ENCODE data around the gene EXOC4.

Gene EXOC4

DNA sequence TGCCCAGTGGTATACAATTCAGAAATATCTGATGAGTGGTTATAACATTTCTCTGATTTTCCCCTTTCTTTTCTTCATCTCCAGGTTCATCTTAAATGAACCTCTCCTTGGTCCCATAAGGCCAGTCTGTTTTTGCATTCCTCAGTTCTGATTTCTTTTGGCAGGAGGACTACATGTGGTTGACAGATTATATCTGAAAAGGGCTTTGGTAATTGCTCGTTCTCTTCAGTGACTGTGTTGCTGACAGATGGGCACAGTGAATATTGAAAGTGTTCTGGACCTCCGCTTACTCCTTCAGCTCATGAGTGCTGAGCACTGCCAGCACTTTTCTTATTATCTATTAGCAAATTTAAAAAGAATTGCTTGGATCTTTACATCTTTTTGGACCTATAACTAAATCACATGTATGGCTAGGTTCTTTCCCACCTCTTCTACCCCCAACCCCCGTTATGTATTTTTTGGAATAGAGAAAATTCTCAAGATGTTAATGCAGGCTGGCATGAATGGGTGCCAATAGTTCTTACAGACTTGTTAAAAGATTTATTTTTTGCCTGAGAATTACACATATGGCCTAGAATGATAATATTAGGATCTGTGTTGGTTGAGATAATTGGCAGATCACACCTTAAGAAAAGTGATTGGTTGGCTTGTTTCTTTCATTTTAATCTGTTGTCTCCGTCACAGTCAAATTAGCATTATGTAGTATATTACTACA is 323.0 kb downstream of the EXOC4 start:
- DNase-seq (ENCODE audit: low read depth): peak; percentile 42

DNA sequence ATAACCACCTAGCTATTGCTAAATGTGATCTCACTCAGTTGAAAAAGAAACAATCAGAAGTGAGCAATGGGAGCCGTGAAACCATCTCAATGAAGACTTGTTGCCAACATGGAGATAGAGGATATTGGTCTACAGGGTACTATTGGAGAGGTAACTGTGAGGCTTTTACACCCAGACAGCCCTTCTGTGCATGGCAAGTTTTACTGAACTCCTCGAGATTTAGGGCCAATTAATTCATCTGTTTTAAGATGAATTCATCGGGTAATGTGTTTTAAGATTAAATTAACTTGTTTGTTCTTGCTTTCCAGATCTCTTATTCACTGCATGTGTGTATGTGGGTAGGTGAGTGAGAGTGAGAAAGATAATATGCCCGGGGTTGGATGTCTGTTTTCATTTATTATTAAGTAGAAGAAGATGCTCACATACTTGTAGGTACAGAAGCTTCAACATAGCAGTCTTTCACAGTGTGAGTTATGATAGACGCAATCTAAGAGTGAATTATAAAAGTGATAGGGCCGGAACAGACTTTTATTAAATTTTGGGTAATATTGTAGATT is 323.8 kb downstream of the EXOC4 start:
- DNase-seq (ENCODE audit: low read depth): no peak

DNA sequence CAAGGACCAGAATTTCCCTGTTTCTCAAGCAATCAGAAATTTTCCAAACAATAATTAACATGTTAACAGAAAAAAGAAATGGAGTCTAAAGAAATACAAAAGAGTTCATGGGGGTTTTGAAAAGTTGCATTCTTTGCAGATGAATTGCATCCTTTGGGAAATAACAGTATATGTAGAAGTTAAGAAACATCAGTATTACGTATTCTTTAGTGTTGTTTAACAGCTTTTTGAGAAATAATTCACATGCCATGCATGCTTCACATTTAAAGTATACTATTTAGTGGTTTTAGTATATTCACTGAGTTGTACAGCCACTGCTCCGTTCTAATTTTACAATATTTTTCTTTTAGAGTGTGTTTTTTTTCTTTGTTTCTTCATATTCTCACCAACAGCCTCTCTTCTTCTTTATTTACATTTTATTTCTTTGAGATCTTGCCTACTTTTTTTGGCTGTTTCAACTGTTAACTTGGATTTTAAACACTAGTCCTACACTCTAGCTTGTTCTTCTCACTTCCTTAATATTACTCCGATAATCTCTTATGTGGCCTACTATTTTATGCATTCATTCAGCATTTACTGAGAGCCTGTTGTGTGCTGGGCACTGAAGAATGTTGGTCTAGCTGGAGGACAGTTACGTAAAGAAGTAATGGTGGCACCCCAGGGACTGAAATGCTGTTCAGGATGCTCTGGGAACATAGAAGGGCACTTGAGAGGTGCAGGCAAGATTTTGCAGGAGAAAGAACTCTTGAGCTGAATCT is 330.1 kb downstream of the EXOC4 start:
- peak; percentile 56 for DNase-seq (ENCODE audit: low read depth)

DNA sequence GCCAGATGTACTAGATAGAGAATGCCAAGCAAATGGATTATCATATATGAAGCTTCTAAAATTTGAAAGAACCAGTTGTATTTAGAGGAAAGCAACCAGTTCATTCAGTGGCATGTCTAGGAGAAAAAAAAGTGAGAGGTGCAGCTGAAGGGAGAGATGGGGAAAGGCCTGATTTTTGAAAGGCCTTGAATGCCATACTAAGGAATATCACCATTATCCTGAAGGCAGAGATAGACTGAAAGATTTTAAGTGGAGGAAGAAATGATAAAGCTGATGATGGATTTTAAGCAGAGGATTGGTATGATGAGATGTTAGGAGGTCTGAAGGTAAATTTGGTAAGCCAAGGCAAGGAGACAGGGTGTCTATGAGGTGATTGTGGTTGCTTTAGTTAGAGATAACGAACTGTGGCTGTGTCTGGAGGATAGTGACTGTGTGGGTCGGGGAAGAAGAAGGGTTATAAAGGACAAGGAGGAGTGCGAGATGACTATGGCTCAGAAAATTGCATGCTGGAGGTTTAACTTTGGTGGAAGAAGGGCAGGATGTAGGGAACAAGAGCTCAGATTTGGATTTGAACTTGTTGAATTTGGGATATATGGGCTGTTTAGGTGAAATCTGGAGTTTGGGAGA is 330.8 kb downstream of the EXOC4 start:
- DNase-seq (ENCODE audit: low read depth): no peak

DNA sequence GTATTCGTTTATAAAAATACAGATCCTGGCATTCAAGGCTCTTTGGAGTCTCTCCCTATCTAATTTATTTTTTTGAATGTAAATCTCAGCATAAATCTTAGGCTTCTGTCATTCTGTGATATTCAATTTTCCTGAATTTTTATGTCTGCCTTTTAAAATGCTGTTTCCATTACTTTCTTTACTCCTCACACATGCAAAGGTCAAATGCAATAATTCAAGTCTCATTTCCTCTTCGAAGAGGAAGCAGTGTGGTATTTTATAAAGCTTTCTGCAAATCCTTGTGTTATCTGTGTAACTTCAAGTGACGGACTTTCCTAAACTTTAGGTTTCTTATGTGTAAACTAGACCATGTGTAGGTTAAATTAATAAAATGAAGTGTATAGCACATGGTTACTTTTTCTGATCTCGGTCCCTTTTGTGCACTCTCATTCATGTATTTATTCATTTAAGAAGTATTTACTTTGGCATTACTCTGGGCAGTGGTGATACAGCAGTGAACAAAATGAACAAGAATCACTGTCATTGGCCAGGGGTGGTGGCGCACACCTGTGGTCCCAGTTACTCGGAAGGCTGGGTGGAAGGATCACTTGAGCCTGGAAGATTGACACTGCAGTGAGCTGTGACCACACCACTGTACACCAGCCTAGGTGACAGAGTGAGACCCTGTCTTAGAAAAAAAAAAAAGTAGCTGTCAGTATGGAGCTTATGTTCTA is 332.2 kb downstream of the EXOC4 start:
- DNase-seq (ENCODE audit: low read depth): no peak

DNA sequence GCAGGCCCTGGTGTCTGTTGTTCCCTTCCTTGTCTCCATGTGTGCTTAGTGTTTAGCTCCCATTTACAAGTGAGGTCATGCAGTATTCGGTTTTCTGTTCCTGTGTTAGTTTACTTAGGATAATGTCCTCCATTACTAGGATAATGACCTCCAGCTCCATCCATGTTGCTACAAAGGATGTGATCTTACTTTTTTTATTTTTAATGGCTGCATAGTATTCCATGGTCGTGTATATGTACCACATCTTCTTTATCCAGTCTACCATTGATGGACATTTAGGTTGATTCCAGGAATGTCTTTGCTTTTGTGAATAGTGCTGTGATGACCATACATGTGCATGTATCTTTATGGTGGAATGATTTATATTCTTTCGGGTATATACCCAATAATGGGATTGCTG is 333.4 kb downstream of the EXOC4 start:
- no peak for DNase-seq (ENCODE audit: low read depth)

DNA sequence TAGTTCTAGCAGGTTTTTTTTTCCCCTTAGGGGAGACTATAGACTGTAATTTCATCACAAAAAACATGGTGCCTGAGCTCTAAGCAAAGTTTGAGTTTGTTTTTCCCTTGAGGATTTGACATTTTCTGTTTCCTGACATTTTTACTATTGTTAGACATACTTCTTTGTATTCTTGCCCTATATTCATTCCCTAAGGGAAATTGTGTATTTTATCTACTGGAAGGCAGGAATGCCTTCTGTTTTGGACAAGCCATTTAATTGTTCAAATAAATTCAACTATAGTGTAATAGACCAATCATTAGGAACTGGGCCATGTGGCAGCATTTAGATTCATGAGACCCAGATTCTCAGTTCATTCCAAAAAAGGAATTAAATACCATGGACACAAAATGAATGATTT is 335.0 kb downstream of the EXOC4 start:
- no peak for DNase-seq (ENCODE audit: low read depth)

DNA sequence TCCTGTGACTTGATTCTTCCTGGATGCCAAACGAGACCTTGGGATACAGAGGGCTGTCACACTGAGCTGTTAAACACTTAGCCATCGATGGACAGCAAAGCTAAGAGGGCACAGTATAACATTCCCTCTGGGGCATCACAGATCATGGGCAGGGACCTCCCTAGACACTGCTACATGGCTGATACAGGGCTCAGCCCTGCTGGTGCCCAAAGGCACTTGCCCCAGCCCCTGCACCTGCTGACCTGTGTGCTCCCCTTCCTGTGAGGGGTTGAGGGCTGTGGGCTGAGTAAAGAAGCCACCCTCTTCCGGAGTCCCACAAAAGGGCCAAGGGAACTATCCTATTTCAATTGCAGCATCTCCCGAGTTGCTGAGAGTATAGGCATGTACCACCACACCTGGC is 337.9 kb downstream of the EXOC4 start:
- DNase-seq (ENCODE audit: low read depth): no peak

DNA sequence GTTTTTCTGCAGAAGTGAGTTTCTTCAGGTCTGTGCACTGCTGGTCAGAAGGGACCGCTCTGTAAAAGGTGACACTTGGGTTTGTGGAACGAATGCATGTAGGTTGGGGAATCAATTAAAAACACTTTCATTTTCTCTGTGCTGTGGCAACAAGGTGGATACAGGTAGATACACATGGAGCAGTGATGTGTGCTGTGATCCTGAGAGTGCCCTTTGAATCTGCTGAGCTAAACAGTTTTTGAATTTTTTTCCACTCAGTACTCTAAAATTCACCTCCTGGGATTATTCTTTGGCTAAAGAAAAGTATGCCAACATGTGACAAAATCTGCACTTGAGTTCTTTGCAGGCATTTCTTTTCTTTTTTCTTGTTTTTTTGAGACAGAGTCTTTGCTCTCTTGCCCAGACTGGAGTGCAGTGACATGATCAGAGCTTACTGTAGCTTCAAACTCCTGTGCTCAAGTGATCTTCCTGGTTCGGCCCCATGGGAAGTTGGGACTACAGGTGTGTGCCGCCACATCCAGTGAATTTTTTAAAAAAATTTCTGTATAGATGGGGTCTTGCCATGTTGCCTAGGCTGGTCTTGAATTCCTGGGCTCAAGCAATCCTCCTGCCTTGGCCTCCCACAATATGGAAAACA is 338.9 kb downstream of the EXOC4 start:
- no peak for DNase-seq (ENCODE audit: low read depth)

DNA sequence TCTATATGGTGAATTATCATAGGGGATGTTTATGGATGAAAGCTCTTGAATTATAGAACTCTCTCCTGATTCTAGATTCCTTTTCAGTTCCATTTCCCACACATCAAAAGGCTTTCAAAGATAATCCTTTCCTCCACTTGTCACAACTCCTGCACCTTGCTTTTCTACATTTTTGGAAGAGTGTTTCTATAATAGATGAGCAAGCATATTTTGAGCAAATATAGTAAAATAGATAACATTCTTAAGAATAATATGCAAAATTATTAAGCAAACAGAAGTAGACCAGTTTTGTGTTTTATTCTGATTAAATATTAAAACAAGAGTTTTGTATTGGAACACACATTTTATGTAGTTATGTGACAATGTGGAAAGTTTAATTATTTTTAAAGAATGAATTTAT is 340.7 kb downstream of the EXOC4 start:
- no peak for DNase-seq (ENCODE audit: low read depth)

DNA sequence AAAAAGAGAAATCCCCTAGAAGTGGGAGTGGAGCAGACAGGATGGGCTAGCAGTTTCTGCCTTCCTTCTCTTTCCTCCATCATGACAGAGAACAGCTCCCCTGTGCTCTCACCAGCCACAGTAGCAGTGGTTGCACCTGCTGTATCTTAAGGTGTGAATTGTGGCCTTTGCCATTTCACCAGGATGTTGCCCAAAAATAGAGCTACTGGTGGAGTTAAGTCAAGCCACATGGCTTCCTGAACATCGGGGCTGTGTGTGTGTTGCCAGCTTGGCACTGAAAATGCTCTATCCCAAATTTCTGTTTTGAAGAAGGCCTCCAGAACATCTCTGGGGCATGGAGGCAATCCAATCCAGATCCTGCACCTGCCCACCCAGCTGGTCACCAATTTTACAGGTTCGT is 348.7 kb downstream of the EXOC4 start:
- no peak for DNase-seq (ENCODE audit: low read depth)

DNA sequence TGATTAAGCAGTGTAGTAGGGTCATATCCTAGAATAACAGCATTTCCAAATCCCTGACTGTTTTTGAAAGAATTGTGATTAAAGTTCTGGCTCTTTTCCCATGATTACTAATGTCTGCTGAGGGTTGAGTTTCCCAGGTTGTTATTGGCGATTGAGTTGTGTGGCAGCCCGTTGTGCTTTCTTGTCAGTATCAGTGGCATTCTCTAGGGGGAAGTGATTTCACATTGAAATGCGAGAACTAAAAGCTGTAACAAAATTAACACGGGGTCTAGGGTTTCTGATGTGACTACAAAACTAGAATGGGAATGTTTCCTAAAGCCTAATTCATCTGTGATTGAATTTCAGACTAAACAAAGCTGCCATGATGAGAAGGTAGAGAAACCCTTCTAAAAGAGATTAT is 349.4 kb downstream of the EXOC4 start:
- peak; percentile 7 for DNase-seq (ENCODE audit: low read depth)

DNA sequence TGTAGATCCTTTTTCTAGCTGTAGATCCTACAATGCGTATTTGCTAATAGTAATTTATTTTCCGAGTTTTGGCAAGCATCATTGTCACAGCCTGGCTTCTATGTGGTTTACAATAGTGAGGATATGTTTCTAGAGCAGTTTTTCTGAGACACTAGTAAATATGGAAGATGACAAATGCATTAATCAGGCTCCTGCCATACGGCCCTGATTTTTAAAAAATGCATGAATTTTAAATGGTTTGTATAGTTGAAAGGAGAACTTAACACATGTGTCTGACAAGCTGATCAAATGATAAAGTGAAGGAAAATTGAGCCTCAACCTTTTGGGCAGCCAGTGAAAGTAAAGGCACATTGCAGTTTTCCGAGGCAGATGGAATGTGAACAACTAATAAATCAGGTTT is 354.1 kb downstream of the EXOC4 start:
- DNase-seq (ENCODE audit: low read depth): no peak

DNA sequence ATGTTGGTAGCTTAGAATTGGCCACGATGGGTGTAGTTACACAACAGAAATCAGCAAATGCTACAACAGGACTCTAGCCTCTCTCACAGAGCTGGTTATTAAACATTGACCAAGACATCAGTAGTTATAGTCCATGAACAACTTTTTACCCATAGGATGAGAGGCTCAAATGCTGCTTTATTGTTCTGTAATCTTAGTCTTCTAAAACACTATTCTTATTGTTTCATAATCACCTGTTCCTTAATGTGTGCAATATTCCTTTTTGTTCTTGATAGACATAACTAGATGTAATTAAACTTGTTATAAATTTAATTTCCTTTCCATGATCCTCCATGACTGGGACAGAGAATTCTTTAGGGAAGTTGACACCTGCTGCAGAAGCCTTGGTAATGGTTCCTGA is 356.9 kb downstream of the EXOC4 start:
- DNase-seq (ENCODE audit: low read depth): no peak

DNA sequence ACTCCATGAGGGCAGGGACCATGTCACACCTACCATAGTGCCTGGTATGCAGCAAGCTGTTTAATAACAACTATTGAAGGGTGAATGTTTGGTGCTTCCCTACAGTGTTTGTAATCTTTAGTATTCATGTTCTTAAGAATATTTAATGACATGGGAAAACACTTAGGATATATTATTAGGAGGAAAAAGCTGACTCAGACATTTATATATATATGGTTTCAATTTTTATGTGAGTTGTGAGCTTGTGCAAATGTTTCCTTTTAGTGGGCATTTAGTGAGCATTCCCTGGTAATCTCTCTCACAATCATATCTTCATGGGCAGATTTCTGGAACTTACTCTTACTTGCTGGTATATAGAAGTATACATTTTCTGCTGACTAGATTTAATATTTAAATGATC is 359.1 kb downstream of the EXOC4 start:
- DNase-seq (ENCODE audit: low read depth): no peak

DNA sequence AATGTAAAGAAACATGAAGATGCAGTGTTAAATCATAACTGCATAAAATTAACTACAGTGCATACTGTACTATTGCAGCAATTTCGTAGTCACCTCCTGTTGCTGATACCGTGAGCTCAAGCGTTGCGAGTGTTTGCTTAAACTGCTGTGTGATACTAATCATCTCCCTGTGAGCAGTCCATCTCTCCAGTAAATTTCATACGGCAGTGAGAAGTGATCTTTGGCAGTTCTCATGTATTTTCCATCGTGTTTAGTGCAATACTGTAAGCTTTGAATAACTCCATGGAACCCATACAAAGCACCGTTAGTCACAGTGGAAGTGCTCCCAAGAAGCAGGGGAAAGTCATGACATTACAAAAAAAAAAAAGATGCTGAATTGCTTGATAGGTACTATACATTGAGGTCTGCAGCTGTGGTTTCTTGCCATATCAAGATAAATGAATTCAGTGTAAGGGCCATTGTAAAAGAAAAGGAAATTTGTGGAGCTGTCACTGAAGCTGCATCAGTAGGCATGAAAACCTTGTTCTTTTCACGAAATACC is 360.4 kb downstream of the EXOC4 start:
- no peak for DNase-seq (ENCODE audit: low read depth)

DNA sequence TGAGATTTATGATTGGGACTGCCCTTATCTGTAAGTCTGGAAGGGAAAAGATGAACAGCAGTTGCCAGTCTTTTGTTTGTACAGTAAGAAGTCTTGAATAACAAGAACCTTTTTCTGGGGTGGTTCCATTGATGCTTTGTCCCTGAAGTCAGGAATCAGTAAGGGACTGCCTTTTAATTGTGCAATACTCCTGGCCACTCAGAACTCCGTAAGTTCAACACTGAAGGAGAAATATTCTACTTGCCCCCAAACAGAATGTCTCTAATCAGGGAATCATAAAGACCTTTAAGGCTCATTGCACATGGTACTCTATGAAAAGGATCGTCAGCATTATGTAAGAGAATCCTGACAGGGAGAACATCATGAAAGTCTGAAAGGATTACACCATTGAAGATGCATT is 361.4 kb downstream of the EXOC4 start:
- DNase-seq (ENCODE audit: low read depth): no peak

DNA sequence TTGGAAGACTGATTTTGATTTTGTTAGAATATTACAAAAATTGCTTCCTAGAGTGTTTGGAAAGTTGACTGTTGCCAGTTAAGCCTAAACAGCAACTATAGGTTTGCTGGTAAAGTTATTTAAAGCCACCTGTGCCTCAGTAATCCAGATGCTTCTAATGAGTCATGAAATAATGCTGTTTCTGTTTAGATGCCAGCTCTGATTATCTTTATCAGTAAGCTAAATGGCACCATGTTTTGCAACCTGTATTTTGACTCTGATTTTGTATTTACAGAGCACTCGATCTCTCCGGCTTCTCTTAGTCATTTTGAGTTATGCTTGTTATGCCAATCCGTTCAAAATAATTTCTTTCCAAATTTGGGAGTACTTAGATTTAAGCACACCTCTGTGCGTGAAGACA is 366.1 kb downstream of the EXOC4 start:
- DNase-seq (ENCODE audit: low read depth): no peak

DNA sequence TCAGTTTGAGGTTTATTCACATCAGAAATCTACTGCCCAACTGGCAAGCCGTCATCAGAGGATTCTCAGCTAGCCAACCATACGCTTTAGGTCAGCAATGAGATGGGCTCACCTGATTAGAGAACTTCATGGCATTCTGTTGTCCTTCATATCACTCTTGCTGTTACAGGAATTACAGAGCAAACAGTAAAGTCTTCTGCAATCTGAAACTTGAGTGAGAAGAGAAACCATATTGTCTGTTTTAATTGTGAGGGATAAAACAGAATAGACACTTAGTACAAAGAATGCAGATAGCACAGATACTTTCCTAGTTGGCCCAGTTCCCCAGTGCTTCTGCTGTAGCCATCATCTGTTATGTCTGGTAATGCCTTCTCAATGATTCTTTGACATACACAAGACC is 366.6 kb downstream of the EXOC4 start:
- DNase-seq (ENCODE audit: low read depth): no peak

DNA sequence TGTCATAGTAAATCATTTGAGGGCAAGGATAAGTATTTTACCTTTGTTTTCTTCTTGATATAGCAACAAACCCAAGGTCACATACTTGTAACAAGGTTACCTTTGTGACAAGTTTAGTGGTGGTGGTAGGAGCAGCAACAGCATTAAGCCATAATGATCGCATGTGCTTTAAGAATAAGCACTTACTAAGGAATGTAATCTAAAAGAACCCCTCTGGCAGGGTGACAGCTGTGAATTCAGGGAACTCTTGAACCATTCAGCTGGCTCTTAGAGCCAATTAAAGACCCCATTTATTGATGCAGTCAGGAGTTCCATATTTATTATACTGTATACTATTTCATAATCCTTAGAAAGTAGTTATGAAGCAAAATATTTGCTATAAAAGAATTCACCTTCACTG is 370.8 kb downstream of the EXOC4 start:
- no peak for DNase-seq (ENCODE audit: low read depth)

DNA sequence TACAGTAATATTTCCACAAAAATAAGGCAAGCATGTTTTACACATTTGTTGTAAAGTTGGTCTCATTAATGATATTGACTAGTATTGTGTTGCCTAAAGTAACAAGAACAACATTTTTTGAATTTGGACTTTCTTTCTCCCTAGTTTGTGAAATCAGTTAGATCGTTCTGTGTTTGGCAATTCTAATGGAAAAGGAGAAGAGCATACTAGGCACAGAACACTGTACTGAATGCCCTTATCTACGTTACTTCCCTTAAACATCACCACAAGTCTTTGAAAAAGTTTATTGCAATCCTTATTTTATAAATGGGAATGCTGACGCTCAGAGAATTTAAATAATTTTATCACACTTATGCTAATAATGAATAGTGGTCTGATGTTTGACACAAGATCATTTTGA is 372.2 kb downstream of the EXOC4 start:
- no peak for DNase-seq (ENCODE audit: low read depth)

DNA sequence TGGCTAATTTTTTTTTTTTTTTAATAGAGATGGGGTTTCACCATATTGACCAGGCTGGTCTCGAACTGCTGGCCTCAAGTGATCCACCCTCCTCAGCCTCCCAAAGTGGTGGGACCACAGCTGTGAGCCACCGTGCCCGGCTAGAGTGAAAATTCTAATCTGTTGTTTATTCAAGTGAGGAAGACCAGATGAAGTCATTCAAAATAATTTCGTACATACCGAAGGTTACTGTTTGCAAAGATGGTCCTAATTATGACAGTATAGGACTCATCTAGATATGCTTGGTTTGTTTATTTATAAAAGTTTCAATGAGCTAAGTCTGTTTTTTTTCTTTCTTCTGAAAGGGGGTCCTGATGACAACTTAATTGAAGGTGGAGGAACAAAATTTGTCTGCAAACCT is 376.8 kb downstream of the EXOC4 start:
- no peak for DNase-seq (ENCODE audit: low read depth)
